SW480 (cell line): Measurements from ENCODE around the gene TBC1D3K.
"Not testable (repeated sequence)": the region's sequence is repeated elsewhere in the genome, so short reads cannot be mapped to it uniquely, and the experiment has no call there.

ENCODE experiments used
- DNase-seq: peaks from one replicate; pipeline ENCODE4 v3.0.0-alpha.2; 2016; ENCODE audit warnings: low spot score

TBC1D3K gene

GRCh38 chr17:37924115-37924514 lies at the start of gene TBC1D3K:
Gene TBC1D3K (plus strand): TSS chr17:37924415. CDS start chr17:37926000, 1,585 bp downstream.
- not testable (repeated sequence) for DNase-seq

DNA sequence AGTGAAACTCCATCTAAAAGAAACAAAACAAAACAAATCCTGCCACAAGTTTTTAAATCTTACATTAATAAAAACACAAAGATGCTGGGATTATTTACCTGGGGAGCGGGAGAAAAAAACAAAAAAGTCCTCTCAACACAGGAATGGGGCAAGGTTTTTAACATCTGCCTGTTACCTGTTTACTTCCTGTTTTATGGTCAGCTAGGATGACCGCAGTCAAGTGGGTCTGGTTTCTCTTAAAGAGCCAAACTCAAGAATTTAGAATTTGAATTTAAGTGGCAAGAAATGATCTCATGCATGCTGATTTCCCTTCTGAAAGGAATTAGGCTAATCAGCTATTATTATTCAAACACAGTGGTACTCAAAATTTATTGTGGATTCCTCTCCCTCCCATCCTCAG lies 39.7 kb upstream of the TBC1D3K start:
- DNase-seq = peak; percentile 46

- DNase-seq = peak; percentile 16
Measured at GRCh38 chr17:37885136-37885535, 39.1 kb upstream of the TBC1D3K start.

DNA sequence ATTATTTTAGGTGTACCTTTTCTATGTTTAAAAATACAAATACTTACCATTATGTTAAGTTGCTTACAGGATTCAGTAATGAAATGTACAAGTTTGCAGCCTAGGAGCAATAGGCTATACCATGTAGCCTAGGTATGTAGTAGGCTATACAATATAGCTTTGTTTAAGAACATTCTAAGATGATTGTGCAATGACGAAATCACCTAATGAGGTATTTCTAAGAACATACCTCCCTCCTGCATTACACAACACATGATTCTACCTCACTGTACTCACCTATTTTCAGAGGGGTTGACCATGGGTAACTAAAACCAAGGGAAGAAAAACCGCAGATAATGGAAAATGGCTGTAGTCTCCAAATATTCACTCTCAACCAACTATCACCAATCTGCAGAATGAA lies 35.3 kb upstream of the TBC1D3K start:
- DNase-seq = no peak

DNA sequence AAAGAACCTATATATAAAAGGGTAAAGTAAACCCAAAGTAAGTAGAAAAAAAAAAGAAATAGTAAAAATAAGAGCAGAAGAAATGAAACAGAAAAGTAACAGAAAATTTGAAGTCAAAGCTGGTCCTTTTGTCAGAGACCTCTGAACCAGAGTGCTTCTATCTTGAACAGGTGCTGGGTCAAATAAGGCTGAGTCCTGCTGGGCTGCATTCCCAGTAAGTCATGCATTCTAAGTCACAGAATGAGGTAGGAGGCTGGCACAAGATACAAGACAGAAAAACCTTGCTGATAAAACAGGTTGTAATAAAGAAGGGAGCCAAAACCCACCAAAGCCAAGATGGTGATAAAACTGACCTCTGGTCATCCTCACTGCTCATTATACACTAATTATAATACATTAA lies 27.3 kb upstream of the TBC1D3K start:
- not testable (repeated sequence) for DNase-seq
